Fibroblast of lung (primary cell): ENCODE measurements around the gene SMNDC1. TPM values are rescaled to one million over a fixed set of nuclear protein-coding genes. Genes with fewer than 3 reads are reported as not detected.

Experiments
- DNase-seq, 2 donors: peaks; one replicate each; pipeline versions ENCODE4 v3.0.0 to v3.0.0-alpha.2; 2010; ENCODE audit warnings: low read depth in 2 of 2
- H2AFZ ChIP-seq: 2 replicates; pipeline ENCODE4 v1.5.1; 2012; ENCODE audit warnings: low read length, control low read depth, inconsistent platforms
- H3K27ac ChIP-seq: 2 replicates; pipeline ENCODE4 v1.5.1; 2011; ENCODE audit warnings: low read length, control low read depth; ENCODE audit not compliant: insufficient read depth
- H3K27me3 ChIP-seq: 2 replicates; pipeline ENCODE4 v1.5.1; 2011; ENCODE audit warnings: mild to moderate bottlenecking, low read length; ENCODE audit not compliant: control insufficient read depth, insufficient read depth
- H3K36me3 ChIP-seq: 2 replicates; pipeline ENCODE4 v1.5.1; 2011; ENCODE audit warnings: low read length; ENCODE audit not compliant: control insufficient read depth, insufficient read depth
- H3K4me1 ChIP-seq: 2 replicates; pipeline ENCODE4 v1.5.1; 2011; ENCODE audit warnings: low read length; ENCODE audit not compliant: control insufficient read depth, insufficient read depth; ENCODE audit errors: extremely low read depth
- H3K4me2 ChIP-seq: 2 replicates; pipeline ENCODE4 v1.5.1; 2011; ENCODE audit warnings: low read length, control low read depth; ENCODE audit not compliant: insufficient read depth; ENCODE audit errors: extremely low read depth
- H3K4me3 ChIP-seq, 4 experiments: fragments of 200-600 bp in 1 of 4; sonication (generic) in 1 of 4; replicated peaks in 1 of 4; 2 replicates each; pipeline ENCODE4 v1.5.1; 2011 to 2016; ENCODE audit warnings: low read length in 4 of 4, low read depth in 3 of 4, mild to moderate bottlenecking in 3 of 4, control low read depth in 2 of 4, inconsistent platforms in 1 of 4, mixed read lengths in 1 of 4; ENCODE audit not compliant: insufficient read depth in 1 of 4; ENCODE audit errors: control extremely low read depth in 1 of 4
- H3K79me2 ChIP-seq: 2 replicates; pipeline ENCODE4 v1.5.1; 2012; ENCODE audit warnings: mild to moderate bottlenecking, low read length, inconsistent platforms; ENCODE audit not compliant: control insufficient read depth, insufficient read depth
- H3K9ac ChIP-seq: 2 replicates; pipeline ENCODE4 v1.5.1; 2011; ENCODE audit warnings: mild to moderate bottlenecking, low read length, control low read depth; ENCODE audit not compliant: insufficient read depth
- H3K9me3 ChIP-seq: 2 replicates; pipeline ENCODE4 v1.5.1; 2012; ENCODE audit warnings: low read depth, low read length; ENCODE audit not compliant: control insufficient read depth, insufficient read depth
- H4K20me1 ChIP-seq: 2 replicates; pipeline ENCODE4 v1.5.1; 2011; ENCODE audit warnings: low read length; ENCODE audit not compliant: control insufficient read depth, insufficient read depth; ENCODE audit errors: extremely low read depth
- CTCF ChIP-seq, 2 donors: IDR thresholded peaks in 1 of 2; conservative IDR thresholded peaks in 1 of 2; 1 replicate in 1 of 2; 2 replicates in 1 of 2; pipeline ENCODE4 v1.5.1; 2011 to 2012; ENCODE audit warnings: low read length in 2 of 2, control low read depth in 1 of 2, inconsistent platforms in 1 of 2, low read depth in 1 of 2, mild to moderate bottlenecking in 1 of 2
- EZH2 ChIP-seq: IDR thresholded peaks from 2 replicates; pipeline ENCODE4 v1.5.1; 2012; ENCODE audit warnings: low read length, control low read depth, mild to moderate bottlenecking; ENCODE audit errors: missing control alignments
- polyA plus RNA-seq, 2 donors: library from polyadenylated mRNA; depleted of rRNA in 1 of 2; stranded (reverse) in 1 of 2; unstranded in 1 of 2; fragments of >200 nt; gene quantifications; 2 replicates each; pipeline ENCODE4 v1.2.1, GENCODE V29; 2011 to 2012; ENCODE audit warnings: missing spikeins in 1 of 2
- total RNA-seq: library from RNA; depleted of rRNA; stranded (reverse); fragments of >200 nt; gene quantifications from 2 replicates; pipeline ENCODE4 v1.2.1, GENCODE V29; 2014

Gene SMNDC1
- total and polyA plus RNA-seq, 2 donors (not counting 1 experiment from before 2014, with no cell fraction given): 8.9 to 19.4 TPM

- no peak for DNase-seq
- Histone ChIP-seq H3K79me2 (no peaks in the 10 kb centered on the region), H3K27me3 (no peaks in the 10 kb centered on the region), H4K20me1 (no peaks in the 10 kb centered on the region), H3K4me1 (no peaks in the 10 kb centered on the region), H3K4me3 (no peak overlapping the region), H3K9ac (no peak overlapping the region), H3K4me2 (no peak overlapping the region), H2AFZ (no peak overlapping the region), H3K9me3 (no peaks in the 10 kb centered on the region), H3K36me3 (no peaks in the 10 kb centered on the region), H3K27ac (no peak overlapping the region)
- TF ChIP-seq CTCF (conservative IDR thresholded peaks at IDR 0.05 in 1 of 2, IDR thresholded peaks at IDR 0.05 in 1 of 2; ENCODE audit: low read depth in 1 of 2, low read length in 2 of 2) (no peak), EZH2 (no peak)
These were observed 39.2 kb upstream of the SMNDC1 start for GRCh38 chr10:110343947-110344346.

- Histone ChIP-seq H3K27me3 (no peaks in the 10 kb centered on the region), H3K4me1 (peaks cover 11% of the 10 kb centered on the region), H3K4me2 (no peak overlapping the region), H3K9ac (no peak overlapping the region), H3K79me2 (no peaks in the 10 kb centered on the region), H3K4me3 (no peak overlapping the region), H3K27ac (no peak overlapping the region), H3K36me3 (no peaks in the 10 kb centered on the region), H2AFZ (no peak overlapping the region), H4K20me1 (no peaks in the 10 kb centered on the region), H3K9me3 (no peaks in the 10 kb centered on the region)
- DNase-seq: peak; percentile 49 to 78
- no peak for TF ChIP-seq EZH2
- TF ChIP-seq CTCF (conservative IDR thresholded peaks at IDR 0.05 in 1 of 2, IDR thresholded peaks at IDR 0.05 in 1 of 2; ENCODE audit: low read depth in 1 of 2, low read length in 2 of 2): no peak
These were observed 36.1 kb upstream of the SMNDC1 start for GRCh38 chr10:110340816-110341215.

- no peaks in the 10 kb centered on the region for H3K36me3 ChIP-seq
- no peak overlapping the region for H2AFZ ChIP-seq
- no peak overlapping the region for H3K4me2 ChIP-seq
- DNase-seq: no peak
- no peak overlapping the region for H3K27ac ChIP-seq
- no peaks in the 10 kb centered on the region for H3K27me3 ChIP-seq
- H3K4me1 ChIP-seq: peaks cover 13% of the 10 kb centered on the region
- no peak overlapping the region for H3K9ac ChIP-seq
- no peak overlapping the region for H3K4me3 ChIP-seq
- no peaks in the 10 kb centered on the region for H3K79me2 ChIP-seq
- no peaks in the 10 kb centered on the region for H3K9me3 ChIP-seq
- H4K20me1 ChIP-seq: no peaks in the 10 kb centered on the region
- no peak for TF ChIP-seq EZH2
- TF ChIP-seq CTCF (conservative IDR thresholded peaks at IDR 0.05 in 1 of 2, IDR thresholded peaks at IDR 0.05 in 1 of 2; ENCODE audit: low read depth in 1 of 2, low read length in 2 of 2): no peak
These were observed 35.4 kb upstream of the SMNDC1 start for GRCh38 chr10:110340122-110340521.
